Neuronal stem cell (in vitro differentiated cells): ENCODE measurements around the gene B3GALT6.
A peak's percentile ranks its signal among the peaks of the same experiment; 100 is the strongest.

Source experiments
- DNase-seq: peaks from one replicate; pipeline ENCODE4 v3.0.0-alpha.2; 2013; ENCODE audit warnings: low spot score
- H2AFZ ChIP-seq: one replicate; pipeline ENCODE4 v1.6.1; 2013; ENCODE audit warnings: mild to moderate bottlenecking, low read length, inconsistent platforms
- H2AK5ac ChIP-seq: 2 replicates; pipeline ENCODE4 v1.6.1; 2013; ENCODE audit warnings: low read depth, mild to moderate bottlenecking, inconsistent platforms, low read length, moderate library complexity, mixed read lengths
- H2BK120ac ChIP-seq: 2 replicates; pipeline ENCODE4 v1.6.1; 2013; ENCODE audit warnings: low read depth, mild to moderate bottlenecking, inconsistent platforms, low read length, moderate library complexity, mixed read lengths
- H2BK12ac ChIP-seq: one replicate; pipeline ENCODE4 v1.6.1; 2013; ENCODE audit warnings: low read length, inconsistent platforms
- H2BK15ac ChIP-seq: 2 replicates; pipeline ENCODE4 v1.6.1; 2013; ENCODE audit warnings: mild to moderate bottlenecking, low read length, inconsistent platforms, mixed read lengths
- H2BK5ac ChIP-seq: one replicate; pipeline ENCODE4 v1.6.1; 2013; ENCODE audit warnings: inconsistent platforms, mild to moderate bottlenecking, low read length, moderate library complexity
- H3K14ac ChIP-seq: one replicate; pipeline ENCODE4 v1.6.1; 2013; ENCODE audit warnings: low read length, inconsistent platforms
- H3K18ac ChIP-seq: 2 replicates; pipeline ENCODE4 v1.6.1; 2013; ENCODE audit warnings: low read length, inconsistent platforms
- H3K23ac ChIP-seq: 2 replicates; pipeline ENCODE4 v1.6.1; 2013; ENCODE audit warnings: low read depth, mild to moderate bottlenecking, mixed read lengths, low read length, inconsistent platforms; ENCODE audit not compliant: poor library complexity
- H3K27ac ChIP-seq: replicated peaks from 3 replicates; pipeline ENCODE4 v1.5.1; 2013; ENCODE audit warnings: low read length, inconsistent platforms
- H3K27me3 ChIP-seq, 3 experiments: 2 replicates each; pipeline ENCODE4 v1.6.1; 2013; ENCODE audit warnings: low read length in 3 of 3, mild to moderate bottlenecking in 2 of 3, inconsistent platforms in 1 of 3, low read depth in 1 of 3, mixed read lengths in 1 of 3, moderate library complexity in 1 of 3; ENCODE audit not compliant: control insufficient read depth in 3 of 3, insufficient read depth in 3 of 3
- H3K36me3 ChIP-seq, 2 donors: replicated peaks in 1 of 2; 2 replicates each; pipeline ENCODE4 v1.6.1; 2013; ENCODE audit warnings: low read length in 2 of 2; ENCODE audit not compliant: control insufficient read depth in 2 of 2, insufficient read depth in 2 of 2
- H3K4ac ChIP-seq: 2 replicates; pipeline ENCODE4 v1.6.1; 2013; ENCODE audit warnings: inconsistent platforms, mild to moderate bottlenecking, low read length, moderate library complexity
- H3K4me1 ChIP-seq, 2 donors: 1 replicate in 1 of 2; 2 replicates in 1 of 2; pipeline ENCODE4 v1.6.1; 2013; ENCODE audit warnings: low read length in 2 of 2, low read depth in 1 of 2; ENCODE audit not compliant: control insufficient read depth in 2 of 2, insufficient read depth in 1 of 2
- H3K4me2 ChIP-seq: one replicate; pipeline ENCODE4 v1.6.1; 2013; ENCODE audit warnings: mild to moderate bottlenecking, low read length, inconsistent platforms; ENCODE audit not compliant: insufficient read depth, poor library complexity, severe bottlenecking
- H3K4me3 ChIP-seq, 2 donors: 2 replicates each; pipeline ENCODE4 v1.5.1; 2013; ENCODE audit warnings: low read length in 2 of 2, mild to moderate bottlenecking in 2 of 2, inconsistent platforms in 1 of 2, moderate library complexity in 1 of 2
- H3K79me1 ChIP-seq: one replicate; pipeline ENCODE4 v1.6.1; 2013; ENCODE audit warnings: low read depth, mild to moderate bottlenecking, inconsistent platforms, low read length, moderate library complexity
- H3K9ac ChIP-seq: one replicate; pipeline ENCODE4 v1.6.1; 2013; ENCODE audit warnings: mild to moderate bottlenecking, low read depth, low read length, inconsistent platforms; ENCODE audit not compliant: poor library complexity
- H3K9me3 ChIP-seq, 2 donors: replicated peaks in 1 of 2; 2 replicates each; pipeline versions ENCODE3 to v1.6.1; 2013; ENCODE audit warnings: low read length in 2 of 2, mild to moderate bottlenecking in 2 of 2, inconsistent platforms in 1 of 2, low read depth in 1 of 2, mixed read lengths in 1 of 2, moderate library complexity in 1 of 2; ENCODE audit not compliant: control insufficient read depth in 2 of 2, insufficient read depth in 1 of 2
- H4K8ac ChIP-seq: one replicate; pipeline ENCODE4 v1.6.1; 2013; ENCODE audit warnings: low read depth, mild to moderate bottlenecking, inconsistent platforms, low read length, moderate library complexity
- H4K91ac ChIP-seq: one replicate; pipeline ENCODE4 v1.6.1; 2013; ENCODE audit warnings: low read length, low read depth, mild to moderate bottlenecking, inconsistent platforms; ENCODE audit not compliant: poor library complexity
- WGBS, 2 donors: extraction: QIAGEN DNeasy Blood & Tissue Kit; methylation state at CpG; one replicate each; pipeline ENCODE4 v1.1.7; 2013; ENCODE audit warnings: missing lambda C conversion rate in 2 of 2, mixed read lengths in 1 of 2; ENCODE audit not compliant: insufficient read length in 2 of 2, insufficient replicate concordance in 1 of 2; ENCODE audit errors: extremely low coverage in 2 of 2; 5-methylcytosine and 5-hydroxymethylcytosine counted together

B3GALT6 gene

GRCh38 chr1:1228187-1228586, 3.9 kb upstream of the B3GALT6 start:
- no peak overlapping the region for H2BK15ac ChIP-seq
- H2AFZ ChIP-seq: no peak overlapping the region
- peak overlapping the region; percentile 22 for H2BK12ac ChIP-seq
- no peak overlapping the region for H2BK5ac ChIP-seq
- no peak overlapping the region for H3K4ac ChIP-seq
- H3K9ac ChIP-seq: no peak overlapping the region
- H3K9me3 ChIP-seq: peaks cover 0 to 11% of the 10 kb centered on the region in 2 donors
- no peak for DNase-seq
- H3K36me3 ChIP-seq: peaks cover 24 to 66% of the 10 kb centered on the region in 2 donors
- no peaks in the 10 kb centered on the region for H3K27me3 ChIP-seq
- no peak overlapping the region for H3K14ac ChIP-seq
- H2BK120ac ChIP-seq: no peak overlapping the region
- no CpG with 5 or more reads among the region's 30 CpGs for WGBS, 2 donors
- peak overlapping the region; percentile 55 for H3K23ac ChIP-seq
- H4K91ac ChIP-seq: no peak overlapping the region
- no peak overlapping the region for H4K8ac ChIP-seq
- no peak overlapping the region for H2AK5ac ChIP-seq
- no peak overlapping the region for H3K4me3 ChIP-seq
- no peak overlapping the region for H3K27ac ChIP-seq
- H3K79me1 ChIP-seq: peaks cover 35% of the 10 kb centered on the region
- H3K4me1 ChIP-seq: peaks cover 10 to 12% of the 10 kb centered on the region in 2 donors
- H3K4me2 ChIP-seq: no peak overlapping the region
- H3K18ac ChIP-seq: no peak overlapping the region

DNA sequence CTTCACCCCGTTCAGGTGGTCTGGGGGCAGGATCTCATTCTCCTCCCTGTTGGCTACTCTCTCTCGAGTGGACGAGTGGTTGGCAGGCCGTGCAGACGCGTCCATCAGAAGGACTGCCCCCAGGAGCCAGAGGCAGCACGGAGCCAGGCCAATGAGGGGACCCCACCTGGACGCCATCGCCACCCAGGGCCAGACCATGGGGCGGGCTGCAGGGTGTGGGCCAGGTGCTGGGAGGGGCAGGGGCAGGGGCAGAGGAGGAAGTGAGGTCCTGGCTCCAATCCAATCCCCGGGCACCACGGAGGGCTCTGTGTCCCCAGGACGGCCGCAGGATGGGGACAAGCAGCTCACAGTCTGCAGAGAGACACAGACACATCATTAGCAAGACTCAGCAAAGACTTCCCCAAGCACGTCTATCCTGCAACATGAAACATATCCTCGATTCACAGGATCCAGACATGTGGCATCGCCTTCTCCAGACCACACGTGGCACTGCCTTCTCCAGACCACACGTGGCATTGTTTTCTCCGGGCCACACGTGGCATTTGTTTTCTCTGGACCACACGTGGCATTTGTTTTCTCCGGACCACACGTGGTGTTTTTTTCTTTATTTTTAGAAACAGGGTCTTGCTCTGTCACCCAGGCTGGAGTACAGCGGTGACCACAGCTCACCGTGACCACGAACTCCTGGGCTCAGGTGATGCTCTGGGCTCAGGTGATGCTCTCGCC, 3.3 kb upstream of the B3GALT6 start:
- DNase-seq: no peak
- peak overlapping the region; percentile 55 for H3K23ac ChIP-seq
- no peak overlapping the region for H3K4me3 ChIP-seq
- peaks cover 10 to 15% of the 10 kb centered on the region in 2 donors for H3K4me1 ChIP-seq
- no peak overlapping the region for H3K4ac ChIP-seq
- no peak overlapping the region for H2AK5ac ChIP-seq
- WGBS, 2 donors: no CpG with 5 or more reads among the region's 28 CpGs
- H2BK5ac ChIP-seq: no peak overlapping the region
- no peak overlapping the region for H3K4me2 ChIP-seq
- H2AFZ ChIP-seq: no peak overlapping the region
- H4K91ac ChIP-seq: no peak overlapping the region
- H3K79me1 ChIP-seq: peaks cover 35% of the 10 kb centered on the region
- no peak overlapping the region for H3K18ac ChIP-seq
- no peak overlapping the region for H4K8ac ChIP-seq
- H3K9me3 ChIP-seq: peaks cover 0 to 15% of the 10 kb centered on the region in 2 donors
- H2BK12ac ChIP-seq: peak overlapping the region; percentile 22
- H3K27me3 ChIP-seq: no peaks in the 10 kb centered on the region
- peaks cover 27 to 66% of the 10 kb centered on the region in 2 donors for H3K36me3 ChIP-seq
- H3K9ac ChIP-seq: no peak overlapping the region
- no peak overlapping the region for H2BK120ac ChIP-seq
- no peak overlapping the region for H3K27ac ChIP-seq
- no peak overlapping the region for H3K14ac ChIP-seq
- H2BK15ac ChIP-seq: no peak overlapping the region

DNA sequence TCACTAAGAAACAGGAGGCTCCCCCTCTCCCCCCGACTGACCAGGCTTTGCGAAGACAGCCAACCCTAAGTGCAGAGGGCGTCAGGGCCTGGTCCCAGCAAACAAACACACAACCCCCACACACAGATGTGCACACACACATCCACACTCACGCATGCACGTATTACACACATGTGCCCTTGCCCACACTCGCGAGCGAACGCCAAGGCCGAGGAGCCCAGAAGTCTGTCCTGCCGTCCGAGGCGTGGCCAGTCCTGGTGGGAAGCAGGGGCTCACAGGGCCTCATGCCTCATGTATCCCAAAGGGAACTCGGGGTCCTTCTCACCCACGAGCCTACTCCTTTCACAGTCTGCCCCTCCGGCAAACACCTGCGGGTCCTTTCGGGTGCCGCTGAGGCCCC, 2.3 kb upstream of the B3GALT6 start:
- peaks cover 0 to 15% of the 10 kb centered on the region in 2 donors for H3K9me3 ChIP-seq
- peaks cover 35% of the 10 kb centered on the region for H3K79me1 ChIP-seq
- no peak for DNase-seq
- no peak overlapping the region for H3K18ac ChIP-seq
- H3K14ac ChIP-seq: no peak overlapping the region
- no peak overlapping the region for H2AFZ ChIP-seq
- H3K27ac ChIP-seq: no peak overlapping the region
- H3K4ac ChIP-seq: no peak overlapping the region
- peaks cover 31 to 69% of the 10 kb centered on the region in 2 donors for H3K36me3 ChIP-seq
- H2BK5ac ChIP-seq: no peak overlapping the region
- no peak overlapping the region for H2BK15ac ChIP-seq
- H4K8ac ChIP-seq: no peak overlapping the region
- no peak overlapping the region for H2AK5ac ChIP-seq
- H3K4me2 ChIP-seq: no peak overlapping the region
- peak overlapping the region in 1 of 2 donors; percentile 18 for H3K4me3 ChIP-seq
- no peak overlapping the region for H2BK12ac ChIP-seq
- H4K91ac ChIP-seq: no peak overlapping the region
- peaks cover 10 to 15% of the 10 kb centered on the region in 2 donors for H3K4me1 ChIP-seq
- no peak overlapping the region for H3K23ac ChIP-seq
- H3K9ac ChIP-seq: peak overlapping the region; percentile 39
- no peak overlapping the region for H2BK120ac ChIP-seq
- no CpG with 5 or more reads among the region's 19 CpGs for WGBS, 2 donors
- H3K27me3 ChIP-seq: no peaks in the 10 kb centered on the region

GRCh38 chr1:1230656-1231399, 1.2 kb upstream of the B3GALT6 start:
- Histone ChIP-seq H3K9ac (peak overlapping the region; percentile 89), H3K4me2 (peak overlapping the region; percentile 80), H4K91ac (no peak overlapping the region), H2BK120ac (no peak overlapping the region), H3K4me3 (peak overlapping the region; percentile 61 to 98), H3K4ac (no peak overlapping the region), H2BK15ac (no peak overlapping the region), H3K14ac (no peak overlapping the region), H3K36me3 (peaks cover 30 to 61% of the 10 kb centered on the region in 2 donors), H4K8ac (no peak overlapping the region), H3K4me1 (peaks cover 10 to 15% of the 10 kb centered on the region in 2 donors), H2AFZ (peak overlapping the region; percentile 93), H3K23ac (peak overlapping the region; percentile 99), H3K9me3 (peaks cover 0 to 13% of the 10 kb centered on the region in 2 donors), H2AK5ac (peak overlapping the region; percentile 0), H3K79me1 (peaks cover 26% of the 10 kb centered on the region), H3K18ac (no peak overlapping the region), H2BK5ac (peak overlapping the region; percentile 95), H2BK12ac (no peak overlapping the region), H3K27ac (no peak overlapping the region), H3K27me3 (no peaks in the 10 kb centered on the region)
- no peak for DNase-seq
- WGBS, 2 donors: no CpG with 5 or more reads among the region's 24 CpGs
